NCI-H2227 treated with DMSO at 0.1 percent for 48 hours (cell line): ENCODE measurements around the gene PSMB11.

Source experiments
- DNase-seq: peaks from one replicate; lab custom pipeline; 2025; lab: John Stamatoyannopoulos, UW

PSMB11 gene

GRCh38 chr14:23085458-23085857, 43.4 kb downstream of the PSMB11 start:
- no peak for DNase-seq

DNA sequence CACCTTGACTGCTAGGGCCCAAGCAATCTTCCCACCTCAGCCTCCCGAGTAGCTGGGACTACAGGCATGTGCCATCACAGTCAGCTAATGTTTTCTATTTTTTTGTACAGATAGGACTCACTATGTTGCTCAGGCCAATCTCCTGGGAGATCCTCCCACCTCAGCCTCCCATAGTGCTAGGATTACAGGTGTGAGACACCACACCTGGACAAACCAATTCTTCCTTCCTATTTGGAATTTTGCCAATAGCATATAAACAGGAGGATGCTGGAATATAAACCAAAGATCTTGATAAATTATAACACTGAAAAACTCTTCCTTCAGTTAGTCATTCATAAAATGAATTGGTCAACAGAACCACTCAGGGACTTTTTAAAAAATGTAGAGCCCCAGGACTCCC, 44.6 kb downstream of the PSMB11 start:
- DNase-seq = no peak

GRCh38 chr14:23089498-23090253, 47.7 kb downstream of the PSMB11 start:
- no peak for DNase-seq

- no peak for DNase-seq
These were observed 48.2 kb downstream of the PSMB11 start for GRCh38 chr14:23090254-23090636.

DNA sequence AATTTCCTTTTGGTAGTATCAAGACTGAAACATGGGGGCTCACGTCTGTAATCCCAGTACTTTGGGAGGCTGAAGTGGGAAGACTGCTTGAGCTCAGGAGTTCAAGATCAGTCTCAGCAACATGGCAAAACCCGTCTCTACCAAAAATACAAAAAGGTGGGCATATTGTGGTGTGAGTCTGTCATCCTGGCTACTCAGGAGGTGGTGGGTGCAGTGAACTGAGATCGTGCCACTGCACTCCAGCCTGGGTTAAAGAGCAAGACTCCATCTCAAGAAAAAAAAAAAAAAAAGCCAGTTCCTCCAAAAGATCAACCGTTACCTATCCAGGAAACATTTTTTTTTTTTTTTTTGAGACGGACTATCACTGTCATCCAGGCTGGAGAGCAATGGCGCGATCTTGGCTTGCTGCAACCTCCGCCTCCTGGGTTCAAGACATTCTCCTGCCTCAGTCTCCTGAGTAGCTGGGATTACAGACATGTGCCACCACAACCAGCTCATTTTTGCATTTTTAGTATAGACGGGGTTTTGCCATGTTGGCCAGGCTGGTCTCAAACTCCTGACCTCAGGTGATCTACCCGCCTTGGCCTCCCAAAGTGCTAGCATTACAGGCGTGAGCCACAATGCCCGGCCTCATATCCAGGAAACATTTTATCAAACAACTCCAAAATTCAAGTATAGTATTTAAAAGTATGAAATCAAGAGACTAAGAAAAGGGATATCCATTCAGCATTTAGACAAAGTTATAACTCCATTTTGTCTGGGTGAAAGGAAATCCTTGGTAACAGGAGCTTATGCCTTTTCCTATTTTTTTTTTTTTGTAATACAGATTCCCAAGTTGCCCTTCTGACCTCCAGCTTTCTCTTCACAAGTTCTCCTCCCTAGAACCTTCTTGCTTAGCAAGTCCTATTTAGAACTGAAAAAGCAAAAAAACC, 49.5 kb downstream of the PSMB11 start:
- DNase-seq = no peak

DNA sequence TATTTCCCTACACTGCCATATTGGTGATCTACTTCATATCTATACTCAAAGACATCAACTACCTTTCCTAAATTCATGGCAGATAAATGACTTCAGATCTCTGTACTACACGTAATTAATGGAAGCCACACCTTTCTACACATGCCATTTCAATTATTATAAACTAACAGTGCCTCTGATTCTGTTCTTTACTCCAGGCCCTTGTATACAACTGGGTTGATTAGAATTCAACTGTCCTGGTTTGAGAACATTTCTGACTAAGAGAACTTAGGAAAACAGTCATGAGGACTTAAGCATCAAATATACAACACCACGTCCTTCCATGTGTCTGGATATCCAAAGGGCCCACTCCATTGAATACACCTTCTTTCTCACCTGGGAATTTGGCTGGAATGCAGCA, 51.1 kb downstream of the PSMB11 start:
- no peak for DNase-seq

DNA sequence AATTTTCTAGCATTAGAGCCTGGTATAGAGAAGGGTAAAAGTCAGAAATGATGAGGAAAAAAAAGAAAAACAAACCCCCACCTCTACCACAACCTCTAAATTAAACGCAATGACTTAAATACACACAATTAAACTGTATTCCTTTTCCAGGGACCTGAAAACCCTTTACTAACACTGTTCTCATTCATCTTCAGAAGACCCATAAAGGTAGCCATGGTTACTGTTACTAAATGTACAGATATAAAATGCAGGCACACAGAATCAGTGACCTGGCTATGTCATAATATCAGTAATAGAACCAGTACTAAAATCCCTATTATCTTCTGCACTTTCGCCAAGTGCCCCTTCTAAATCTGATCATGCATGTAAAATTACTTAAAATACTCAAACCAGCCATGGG, 51.5 kb downstream of the PSMB11 start:
- DNase-seq = no peak
